GM12801 (cell line): ENCODE data around the gene NKIRAS1.

ENCODE experiments used
- CTCF ChIP-seq: IDR thresholded peaks from one replicate; pipeline ENCODE4 v1.5.1; 2011; ENCODE audit warnings: control low read depth; ENCODE audit not compliant: insufficient read length; ENCODE audit errors: extremely low read depth

Gene NKIRAS1

GRCh38 chr3:23945913-23946687 lies 29.3 kb upstream of the NKIRAS1 start:
- TF ChIP-seq CTCF: no peak

DNA sequence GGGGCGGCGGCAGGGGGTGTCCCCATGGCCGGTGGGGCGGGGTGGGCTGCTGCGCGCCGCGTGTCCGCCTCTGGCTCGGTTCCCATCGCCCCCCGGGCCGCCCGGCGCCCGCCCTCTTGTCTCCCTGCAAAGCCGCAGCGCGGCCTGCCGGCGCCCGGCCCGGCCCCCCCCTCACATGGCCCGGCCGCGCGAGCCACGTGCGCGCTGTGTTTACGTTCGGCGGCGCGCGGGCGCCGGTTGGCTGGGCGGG lies 28.8 kb upstream of the NKIRAS1 start:
- TF ChIP-seq CTCF: no peak

DNA sequence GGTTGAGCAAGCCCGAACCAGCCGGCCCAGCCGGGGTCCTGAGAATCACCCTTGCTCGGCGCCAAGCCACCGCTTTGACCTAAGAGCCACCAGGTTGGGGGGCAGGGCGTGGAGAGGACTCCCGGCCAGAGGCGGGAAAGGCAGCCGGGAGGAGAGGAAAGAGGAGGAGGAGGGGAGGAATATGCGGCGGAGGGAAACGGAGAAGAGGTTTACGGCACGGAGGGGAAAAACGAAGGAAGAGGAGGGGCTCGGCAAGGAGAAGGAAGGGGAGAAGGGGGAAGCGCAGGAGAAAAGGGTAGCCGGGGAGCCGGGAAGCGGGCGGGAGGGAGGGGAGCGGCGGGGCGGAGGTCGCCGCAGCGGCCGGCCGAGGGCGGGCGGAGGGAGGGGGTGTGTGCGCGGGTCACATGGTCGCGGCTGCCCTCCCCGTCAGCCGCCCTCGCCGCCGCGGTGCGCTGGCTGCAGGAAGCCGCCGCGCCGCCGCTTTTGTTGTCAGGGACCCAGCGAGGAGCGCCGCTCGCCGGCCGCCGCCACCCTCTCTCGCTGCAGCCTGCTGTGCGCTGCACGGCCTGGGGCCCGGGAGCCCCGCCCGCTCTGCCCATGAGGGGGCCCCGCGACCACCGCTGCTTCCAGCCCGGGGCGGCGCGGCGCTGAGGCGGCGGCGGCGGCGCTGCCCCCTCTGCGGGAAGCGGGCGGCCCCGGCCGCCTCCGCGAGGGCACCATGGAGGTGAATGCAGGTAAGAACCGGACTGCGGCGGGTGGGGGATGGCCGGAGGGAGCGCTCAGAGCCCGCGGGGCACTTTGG lies 28.3 kb upstream of the NKIRAS1 start, which contains the start of gene NR1D2:
Gene NR1D2, plus strand, starts transcription at position 426 of the 802 bp plus-strand sequence. Its CDS starts 293 bp downstream, at position 719.
- no peak for TF ChIP-seq CTCF

GRCh38 chr3:23944007-23944783 lies 27.4 kb upstream of the NKIRAS1 start:
- TF ChIP-seq CTCF: no peak

- TF ChIP-seq CTCF: no peak
Measured at GRCh38 chr3:23942546-23942945, 25.8 kb upstream of the NKIRAS1 start.

DNA sequence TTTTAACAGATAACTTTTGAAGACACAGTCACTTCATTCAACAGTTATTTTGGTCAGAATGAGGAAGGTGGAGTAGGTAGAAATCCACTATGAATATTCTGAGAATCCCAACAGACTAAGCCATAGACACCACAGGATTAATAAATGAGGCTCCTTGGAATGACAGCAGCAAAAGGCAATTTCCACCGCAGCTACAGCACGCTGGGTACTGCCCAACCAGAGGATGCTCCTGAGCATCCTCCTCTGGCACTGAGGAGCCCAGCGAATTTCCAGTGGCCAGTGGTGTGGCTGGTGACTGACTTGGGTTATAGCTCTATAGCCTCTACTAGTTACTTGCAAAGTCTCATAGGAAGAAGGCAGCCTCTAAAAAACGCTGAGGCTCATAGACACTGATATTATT lies 24.6 kb upstream of the NKIRAS1 start:
- no peak for TF ChIP-seq CTCF

DNA sequence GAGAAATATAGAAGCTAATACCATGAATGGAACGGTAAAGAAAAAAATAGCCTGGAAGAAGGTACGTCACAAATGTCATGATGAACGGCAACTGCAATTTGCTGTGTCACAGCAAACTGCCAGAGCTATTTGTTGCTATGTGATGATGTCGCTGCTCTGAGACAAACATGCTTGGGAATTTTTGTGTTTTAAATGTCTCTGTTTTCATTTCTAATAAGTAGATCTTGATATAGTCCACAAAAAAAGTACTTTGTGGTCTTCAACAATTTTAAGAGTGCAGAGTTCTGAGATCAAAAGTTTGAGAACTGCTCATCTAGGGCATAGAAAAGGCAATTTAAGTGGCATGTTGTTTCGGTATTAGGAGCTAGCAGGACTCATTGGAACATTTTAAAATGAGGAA lies 24.0 kb upstream of the NKIRAS1 start:
- TF ChIP-seq CTCF: no peak
